NCI-H146 (cell line): ENCODE measurements around the gene CSRNP3.

Experiments used
- DNase-seq: peaks from one replicate; lab custom pipeline; 2025; lab: John Stamatoyannopoulos, UW

The CSRNP3 gene

GRCh38 chr2:165469417-165469816 lies at the start of gene CSRNP3:
Gene CSRNP3, plus strand, starts transcription at chr2:165469698. Its CDS starts 125,368 bp downstream, at chr2:165595066.
- peak; percentile 91 for DNase-seq

- DNase-seq, result no peak
Observed at GRCh38 chr2:165420231-165420630, 49.3 kb upstream of the CSRNP3 start.

- DNase-seq, result no peak
Observed at GRCh38 chr2:165423081-165423480, 46.4 kb upstream of the CSRNP3 start.

GRCh38 chr2:165425556-165425955 lies 43.9 kb upstream of the CSRNP3 start:
- no peak for DNase-seq

- no peak for DNase-seq
Observed at GRCh38 chr2:165427686-165428085, 41.8 kb upstream of the CSRNP3 start.

- no peak for DNase-seq
Observed at GRCh38 chr2:165428926-165429325, 40.6 kb upstream of the CSRNP3 start.

GRCh38 chr2:165431014-165431413 lies 38.5 kb upstream of the CSRNP3 start:
- DNase-seq, result peak; percentile 61

- DNase-seq, result no peak
Observed at GRCh38 chr2:165432234-165432966, 37.1 kb upstream of the CSRNP3 start.

- no peak for DNase-seq
Observed at GRCh38 chr2:165434865-165435496, 34.5 kb upstream of the CSRNP3 start.

GRCh38 chr2:165435611-165436010 lies 33.9 kb upstream of the CSRNP3 start:
- peak; percentile 46 for DNase-seq

GRCh38 chr2:165436559-165436958 lies 32.9 kb upstream of the CSRNP3 start:
- no peak for DNase-seq

GRCh38 chr2:165440367-165440766 lies 29.1 kb upstream of the CSRNP3 start:
- DNase-seq, result peak; percentile 74

GRCh38 chr2:165443511-165443910 lies 26.0 kb upstream of the CSRNP3 start:
- peak; percentile 63 for DNase-seq

- DNase-seq, result no peak
Observed at GRCh38 chr2:165448406-165448805, 21.1 kb upstream of the CSRNP3 start.

- DNase-seq, result peak; percentile 5
Observed at GRCh38 chr2:165450156-165450555, 19.3 kb upstream of the CSRNP3 start.

- no peak for DNase-seq
Observed at GRCh38 chr2:165452327-165452726, 17.2 kb upstream of the CSRNP3 start.

GRCh38 chr2:165453561-165454094 lies 15.9 kb upstream of the CSRNP3 start:
- DNase-seq, result no peak

- DNase-seq, result no peak
Observed at GRCh38 chr2:165454905-165455304, 14.6 kb upstream of the CSRNP3 start.

GRCh38 chr2:165456027-165456426 lies 13.5 kb upstream of the CSRNP3 start:
- no peak for DNase-seq

- DNase-seq, result peak; percentile 89
Observed at GRCh38 chr2:165462443-165462842, 7.1 kb upstream of the CSRNP3 start.

- DNase-seq, result no peak
Observed at GRCh38 chr2:165466386-165466785, 3.1 kb upstream of the CSRNP3 start.

GRCh38 chr2:165467921-165468320 lies 1.6 kb upstream of the CSRNP3 start:
- DNase-seq, result no peak

- DNase-seq, result no peak
Observed at GRCh38 chr2:165470361-165470760, 863 bp downstream of the CSRNP3 start.
